ENCODE measurements around the gene EPAS1. TPM values are rescaled to one million over a fixed set of nuclear protein-coding genes. Genes with fewer than 3 reads are reported as not detected.

Gene EPAS1
- total RNA-seq, 4 donors from 2014 or later = 35.0 to 465 (median 202) TPM

GRCh38 chr2:46318579-46319460 is 21.6 kb downstream of the EPAS1 start:
- Histone ChIP-seq H3K4me3 (no peak overlapping the region), H3K27ac (peak overlapping the region; percentile 22 to 62), H3K4me1 (peaks cover 12% of the 10 kb centered on the region in 2 donors), H3K27me3 (no peaks in the 10 kb centered on the region), H3K36me3 (no peaks in the 10 kb centered on the region), H3K9me3 (no peaks in the 10 kb centered on the region)
- TF ChIP-seq POLR2A (IDR thresholded peaks at IDR 0.05) = no peak
- no peak for TF ChIP-seq CTCF (IDR thresholded peaks at IDR 0.05)
- DNase-seq = no peak
- intact Hi-C loops (cut with DNase I; ENCODE audit: low total_unique reads) = no loop called here

GRCh38 chr2:46319711-46320110 is 22.5 kb downstream of the EPAS1 start:
- intact Hi-C loops (cut with DNase I; ENCODE audit: low total_unique reads) = no loop called here
- H3K4me3 ChIP-seq = no peak overlapping the region

GRCh38 chr2:46320141-46320567 is 22.9 kb downstream of the EPAS1 start:
- Histone ChIP-seq H3K27me3 (no peaks in the 10 kb centered on the region), H3K36me3 (no peaks in the 10 kb centered on the region), H3K27ac (peak overlapping the region; percentile 22 to 62), H3K9me3 (no peaks in the 10 kb centered on the region), H3K4me3 (no peak overlapping the region), H3K4me1 (peaks cover 6 to 13% of the 10 kb centered on the region in 2 donors)
- no peak for DNase-seq
- intact Hi-C loops (cut with DNase I; ENCODE audit: low total_unique reads) = no loop called here
- TF ChIP-seq CTCF (IDR thresholded peaks at IDR 0.05) = no peak
- TF ChIP-seq POLR2A (IDR thresholded peaks at IDR 0.05) = no peak

More at GRCh38 chr2:46319711-46320110, 22.5 kb downstream of the EPAS1 start:
- Histone ChIP-seq H3K36me3 (no peaks in the 10 kb centered on the region), H3K27me3 (no peaks in the 10 kb centered on the region), H3K4me1 (peaks cover 10 to 12% of the 10 kb centered on the region in 2 donors), H3K27ac (peak overlapping the region; percentile 22 to 62), H3K9me3 (no peaks in the 10 kb centered on the region)
- TF ChIP-seq POLR2A (IDR thresholded peaks at IDR 0.05) (no peak), CTCF (IDR thresholded peaks at IDR 0.05) (no peak)
- no peak for DNase-seq

GRCh38 chr2:46323730-46324129 is 26.5 kb downstream of the EPAS1 start:
- no peaks in the 10 kb centered on the region for H3K27me3 ChIP-seq
- no peaks in the 10 kb centered on the region for H3K9me3 ChIP-seq
- no peak for DNase-seq
- TF ChIP-seq POLR2A (IDR thresholded peaks at IDR 0.05) (no peak), CTCF (IDR thresholded peaks at IDR 0.05) (no peak)
- intact Hi-C loops (cut with DNase I; ENCODE audit: low total_unique reads) = no loop called here
- peaks cover 9 to 11% of the 10 kb centered on the region in 2 donors for H3K4me1 ChIP-seq
- H3K36me3 ChIP-seq = no peaks in the 10 kb centered on the region
- H3K27ac ChIP-seq = no peak overlapping the region
- H3K4me3 ChIP-seq = no peak overlapping the region

GRCh38 chr2:46325182-46325928 is 28.1 kb downstream of the EPAS1 start:
- H3K4me1 ChIP-seq = peaks cover 12 to 14% of the 10 kb centered on the region in 2 donors

More at GRCh38 chr2:46325182-46325928, 28.1 kb downstream of the EPAS1 start:
- no peak for DNase-seq
- intact Hi-C loops (cut with DNase I; ENCODE audit: low total_unique reads) = no loop called here
- H3K36me3 ChIP-seq = no peaks in the 10 kb centered on the region
- TF ChIP-seq CTCF (IDR thresholded peaks at IDR 0.05) = no peak
- peak overlapping the region; percentile 74 to 82 for H3K27ac ChIP-seq
- H3K4me3 ChIP-seq = no peak overlapping the region
- H3K9me3 ChIP-seq = no peaks in the 10 kb centered on the region
- H3K27me3 ChIP-seq = no peaks in the 10 kb centered on the region

All from uterus (tissue), 4 donors.